HG03066 (cell line): ENCODE measurements around the gene SNED1.

Experiments
- ATAC-seq: cut with Tn5 transposase; IDR thresholded peaks from one replicate; pipeline ENCODE4 v1.9.1; 2021; ENCODE audit warnings: low read depth; ENCODE audit not compliant: unreplicated experiment

The SNED1 gene

DNA sequence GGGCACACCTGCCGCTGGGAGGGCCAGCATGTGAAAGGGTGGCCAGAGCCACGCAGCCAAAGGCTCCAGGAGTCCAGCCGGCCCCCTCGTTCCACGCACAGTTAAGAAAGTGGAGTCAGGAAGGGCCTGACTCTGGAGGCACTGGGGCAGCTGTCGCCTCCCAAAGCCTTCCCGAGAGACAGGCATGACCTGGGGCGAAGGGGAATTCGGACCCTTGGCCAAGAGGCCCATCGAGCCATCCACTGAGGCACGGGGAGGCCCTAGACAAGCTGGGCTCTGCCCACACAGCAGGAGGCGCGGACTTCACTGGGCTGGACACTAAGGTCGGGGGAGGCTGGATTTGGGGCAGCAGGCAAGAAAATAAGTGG is 38.5 kb upstream of the SNED1 start:
- ATAC-seq = no peak

DNA sequence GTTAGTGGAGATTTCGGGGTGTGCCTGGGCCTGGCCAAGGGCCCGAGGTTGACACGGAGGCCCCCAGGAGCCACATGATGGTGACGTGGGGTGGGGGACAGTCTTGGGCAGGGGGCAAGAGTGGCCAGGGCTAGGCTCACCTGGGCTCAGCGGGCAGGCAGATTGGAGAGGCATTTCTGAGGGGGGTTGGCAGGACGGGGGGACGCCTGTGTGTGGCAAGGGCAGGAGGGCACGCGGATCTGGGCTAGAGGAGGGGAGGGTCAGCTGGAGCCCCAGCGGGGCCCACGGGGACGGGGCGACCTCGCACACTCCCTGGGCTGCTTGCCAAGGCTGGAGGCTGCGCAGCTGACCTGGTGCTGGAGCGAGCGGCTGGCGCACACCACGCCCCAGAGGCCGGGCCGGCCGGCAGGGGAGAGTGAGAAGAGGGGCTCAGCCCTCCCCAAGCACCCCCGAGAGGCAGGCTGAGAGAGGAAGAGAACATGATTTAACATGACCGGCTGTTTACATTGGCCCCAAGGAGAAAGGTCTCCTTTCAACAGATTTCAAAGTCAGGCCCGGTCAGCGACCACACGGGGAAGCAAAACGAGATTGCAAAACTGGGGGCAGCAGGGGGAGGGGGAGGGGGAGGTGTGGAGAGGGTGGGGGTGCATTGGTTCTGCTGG is 38.0 kb upstream of the SNED1 start:
- ATAC-seq = no peak

DNA sequence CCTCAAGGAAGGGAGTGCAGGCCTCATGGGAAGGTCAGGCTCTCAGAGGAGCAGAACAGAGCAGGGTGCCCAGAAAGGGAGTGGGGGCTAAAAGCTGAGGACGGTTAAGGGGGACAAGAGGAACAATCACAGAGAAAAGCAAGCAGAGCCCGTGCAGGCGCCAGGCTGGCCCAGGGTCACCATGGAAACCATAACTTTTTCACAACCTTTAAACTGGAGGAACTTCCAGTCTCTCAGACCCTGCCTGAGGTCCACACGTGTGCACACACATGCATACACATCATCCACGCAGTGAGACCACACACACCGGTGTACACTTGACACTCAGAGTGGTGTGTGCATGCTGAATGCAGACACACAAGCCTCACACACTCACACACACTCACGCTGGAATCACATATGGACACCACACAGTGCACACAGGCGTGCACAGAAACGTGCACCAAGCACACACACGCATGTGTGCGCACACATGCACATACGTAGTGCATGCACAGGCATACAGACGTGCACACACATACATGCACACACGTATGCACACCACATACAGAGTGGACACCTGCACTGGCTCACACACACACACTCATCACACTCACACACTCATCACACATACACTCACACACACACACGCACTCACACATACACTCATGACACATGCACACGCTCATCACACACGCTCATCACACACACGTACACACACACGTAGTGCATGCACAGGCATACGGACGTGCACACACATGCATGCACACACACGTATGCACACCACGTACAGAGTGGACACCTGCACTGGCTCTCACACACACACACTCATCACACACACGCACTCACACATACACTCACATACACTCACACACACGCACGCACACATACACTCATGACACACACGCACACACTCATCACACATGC is 37.2 kb upstream of the SNED1 start:
- no peak for ATAC-seq

DNA sequence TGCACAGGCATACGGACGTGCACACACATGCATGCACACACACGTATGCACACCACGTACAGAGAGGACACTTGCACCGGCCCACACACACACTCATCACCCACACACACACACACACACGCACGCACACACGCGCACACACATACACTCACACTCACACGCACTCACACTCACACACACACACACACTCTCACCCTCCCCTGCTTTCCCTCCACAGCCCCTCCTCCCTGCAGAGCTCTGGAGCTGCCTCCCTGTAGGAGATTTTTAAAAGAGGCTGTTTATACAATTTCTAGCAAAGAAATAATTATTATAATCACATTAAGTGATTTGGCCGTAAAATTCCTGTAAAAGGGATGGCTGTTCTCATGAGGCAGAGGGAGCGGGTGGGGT is 36.5 kb upstream of the SNED1 start:
- ATAC-seq = no peak

DNA sequence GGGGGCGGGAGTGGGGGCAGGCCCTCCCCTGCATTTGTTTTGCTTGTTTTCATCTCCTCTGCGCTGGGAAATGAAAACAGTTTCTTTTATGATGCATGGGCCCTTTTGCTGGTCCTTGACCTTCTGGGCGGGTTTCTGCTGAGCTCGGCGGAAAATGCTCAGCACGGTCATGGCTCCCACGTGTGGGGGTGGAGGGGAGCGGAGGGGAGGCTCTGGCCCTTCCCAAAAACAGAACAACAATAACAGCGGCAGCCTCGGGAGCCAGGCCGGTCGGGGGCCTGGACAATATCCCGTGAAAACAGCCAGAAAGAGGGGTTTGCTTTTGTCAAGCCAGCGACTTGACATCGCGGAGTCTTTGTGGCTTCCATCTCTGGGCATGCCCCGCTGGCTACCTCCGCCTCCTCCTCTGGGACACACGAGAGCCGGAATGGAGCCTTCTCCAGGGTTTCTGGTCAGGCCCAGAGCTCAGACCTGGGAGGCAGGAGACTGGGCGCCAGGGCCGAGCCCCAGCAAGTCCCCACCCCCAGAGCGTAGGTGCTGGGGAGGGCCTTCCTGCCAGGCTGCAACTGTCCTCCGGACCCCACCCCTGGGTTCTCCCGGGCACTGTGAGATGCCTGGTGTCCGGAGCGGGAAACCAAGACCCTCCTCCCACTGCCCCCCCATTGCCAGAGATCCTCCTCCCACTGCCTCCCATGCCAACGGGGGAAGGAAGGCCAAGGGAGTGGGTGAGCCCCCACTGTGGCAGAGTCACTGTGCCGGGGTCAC is 35.9 kb upstream of the SNED1 start:
- no peak for ATAC-seq

DNA sequence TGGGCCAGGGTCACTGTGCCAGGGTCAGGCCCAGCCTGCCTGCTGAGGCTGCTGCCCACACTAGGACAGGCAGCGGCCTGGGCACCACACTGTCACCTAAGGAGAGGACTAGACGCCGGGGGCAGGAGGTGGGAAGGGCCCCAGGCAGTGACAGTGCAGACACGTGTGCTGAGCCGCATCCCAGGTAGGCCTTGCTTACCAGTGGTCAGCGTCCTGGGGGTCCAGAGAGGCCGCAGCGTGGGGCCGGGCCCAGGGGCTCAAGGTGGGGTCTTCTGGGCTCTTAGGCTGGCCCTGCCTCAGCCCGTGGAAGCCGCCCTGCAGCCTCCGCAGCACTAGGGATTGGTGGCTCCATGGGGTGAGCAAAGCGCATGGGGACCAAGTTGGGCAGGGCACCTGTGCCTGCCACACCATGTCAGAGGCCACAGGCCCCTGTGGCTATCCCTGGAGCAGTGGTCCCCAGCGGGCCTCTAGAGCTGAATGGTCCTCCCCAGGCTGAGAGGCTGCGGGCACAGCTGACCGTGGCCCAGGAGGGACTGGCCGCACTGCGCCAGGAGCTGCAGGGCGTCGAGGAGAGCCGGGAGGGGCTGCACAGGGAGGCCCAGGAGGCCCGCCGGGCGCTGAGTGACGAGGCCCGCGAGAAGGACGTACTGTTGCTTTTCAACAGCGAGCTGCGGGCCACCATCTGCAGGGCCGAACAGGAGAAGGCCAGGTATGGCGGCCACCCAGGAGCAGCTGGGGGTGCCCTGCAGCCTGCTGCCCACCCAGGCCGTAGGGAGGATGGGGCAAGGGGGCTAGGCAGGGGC is 35.2 kb upstream of the SNED1 start:
- no peak for ATAC-seq

DNA sequence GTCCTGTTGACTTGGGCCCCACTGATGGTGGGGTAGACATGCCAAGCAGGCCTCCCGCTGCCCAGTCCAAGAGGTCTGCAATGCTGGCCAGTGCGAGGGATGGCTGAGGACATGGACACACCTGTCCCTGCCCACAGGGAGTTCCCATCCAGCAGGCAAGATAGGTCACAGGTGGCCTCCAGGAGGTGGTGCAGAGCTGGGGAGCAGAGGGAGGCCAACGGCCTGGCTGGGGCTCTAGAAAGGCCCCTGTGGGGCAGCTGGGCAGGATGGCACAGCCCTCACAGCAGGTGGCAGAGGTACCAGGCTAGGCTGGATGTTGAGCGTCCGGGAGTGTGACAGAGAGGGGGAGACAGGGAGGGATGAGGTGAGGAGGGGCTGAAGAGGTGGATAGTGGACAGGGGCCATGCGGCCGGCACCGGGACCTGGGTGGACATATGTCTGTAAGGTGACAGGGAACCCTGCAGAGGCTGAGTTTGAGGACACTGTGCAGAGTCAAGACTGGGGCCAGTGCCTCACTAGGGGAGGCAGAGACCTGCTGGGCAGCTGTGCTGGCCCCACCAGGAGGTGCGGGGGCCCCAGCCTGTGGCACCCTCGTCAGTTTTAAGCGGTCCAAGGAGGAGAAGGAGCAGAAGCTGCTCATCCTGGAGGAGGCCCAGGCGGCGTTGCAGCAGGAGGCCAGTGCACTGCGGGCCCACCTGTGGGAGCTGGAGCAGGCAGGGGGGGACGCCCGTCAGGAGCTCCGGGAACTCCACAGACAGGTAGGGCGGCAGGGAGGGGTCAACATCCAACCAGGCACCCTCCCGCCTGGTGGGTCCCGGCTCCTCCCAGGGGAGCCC is 34.3 kb upstream of the SNED1 start:
- ATAC-seq = no peak

DNA sequence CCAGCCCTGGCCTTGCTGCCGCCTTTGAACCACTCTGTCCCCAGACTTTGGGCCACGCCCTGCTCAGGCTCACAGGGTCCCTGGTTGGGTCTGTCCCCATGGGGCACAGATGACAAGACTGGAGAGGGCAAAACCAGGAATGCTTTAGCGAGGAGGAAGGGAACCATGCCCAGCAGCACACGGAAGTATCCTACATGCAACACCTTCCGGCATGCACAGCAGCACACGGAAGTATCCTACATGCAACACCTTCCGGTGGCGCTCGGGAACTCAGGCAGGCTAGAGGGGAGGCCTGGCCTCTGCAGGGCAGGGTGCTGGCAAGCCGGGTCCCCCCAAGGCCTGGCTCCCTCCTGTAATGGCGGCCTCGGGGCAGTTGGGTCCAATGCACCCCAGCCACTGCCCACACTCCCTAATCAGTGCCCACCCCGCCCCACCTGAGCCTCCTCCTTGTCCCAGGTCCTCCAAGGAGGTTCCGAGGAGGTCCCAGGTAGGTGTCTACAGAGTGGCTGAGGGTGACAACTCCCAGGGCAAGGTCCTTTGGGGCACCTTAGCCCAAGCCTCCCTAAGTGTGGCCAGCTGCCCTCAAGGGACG is 33.6 kb upstream of the SNED1 start:
- ATAC-seq = no peak

DNA sequence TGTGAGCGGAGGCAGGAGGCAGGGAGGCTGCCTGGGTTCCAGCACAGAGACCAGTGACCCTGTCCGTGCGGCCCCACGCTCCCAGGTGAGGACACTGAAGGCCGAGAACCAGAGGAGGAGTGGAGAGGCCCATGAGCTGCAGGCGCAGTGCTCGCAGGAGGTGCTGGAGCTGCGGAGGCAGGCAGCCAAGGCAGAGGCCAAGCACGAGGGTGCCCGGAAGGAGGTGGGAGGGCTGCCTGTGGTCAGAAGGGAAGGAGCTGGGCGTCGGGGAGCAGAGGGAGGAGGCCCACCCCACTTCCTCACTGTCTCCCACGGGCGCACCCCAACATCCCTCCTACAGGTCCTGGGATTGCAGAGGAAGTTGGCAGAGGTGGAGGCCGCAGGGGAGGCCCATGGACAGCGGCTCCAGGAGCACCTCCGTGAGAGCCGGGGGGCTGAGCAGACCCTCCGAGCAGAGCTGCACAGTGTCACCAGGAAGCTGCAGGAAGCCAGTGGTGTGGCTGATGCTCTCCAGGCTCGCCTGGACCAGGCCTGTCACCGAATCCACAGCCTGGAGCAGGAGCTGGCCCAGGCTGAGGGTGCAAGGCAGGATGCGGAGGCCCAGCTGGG is 33.0 kb upstream of the SNED1 start:
- no peak for ATAC-seq

DNA sequence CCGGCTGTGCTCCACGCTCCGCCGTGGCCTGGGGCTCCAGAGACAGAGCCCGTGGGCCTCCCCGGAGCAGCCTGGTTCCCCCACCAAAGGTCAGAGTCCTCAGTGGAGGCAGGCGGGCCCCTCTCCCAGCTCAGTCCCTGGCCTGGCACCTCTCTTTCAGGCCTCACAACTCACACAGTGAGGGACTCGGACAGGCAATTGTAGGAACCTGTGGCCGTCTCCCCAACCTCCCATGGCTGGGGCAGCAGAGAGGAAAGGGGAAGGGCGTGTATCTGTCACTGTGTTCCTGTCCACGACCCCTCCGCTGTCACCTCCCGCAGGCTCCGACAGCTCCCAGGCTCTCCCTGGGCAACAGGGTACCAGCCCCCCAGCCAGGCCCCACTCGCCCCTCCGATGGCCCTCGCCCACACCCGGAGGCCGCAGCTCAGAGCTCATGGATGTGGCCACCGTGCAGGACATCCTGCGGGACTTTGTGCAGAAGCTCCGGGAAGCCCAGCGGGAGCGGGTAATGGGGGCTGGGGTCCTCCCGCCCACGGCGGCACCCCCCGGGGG is 32.4 kb upstream of the SNED1 start:
- ATAC-seq = no peak

DNA sequence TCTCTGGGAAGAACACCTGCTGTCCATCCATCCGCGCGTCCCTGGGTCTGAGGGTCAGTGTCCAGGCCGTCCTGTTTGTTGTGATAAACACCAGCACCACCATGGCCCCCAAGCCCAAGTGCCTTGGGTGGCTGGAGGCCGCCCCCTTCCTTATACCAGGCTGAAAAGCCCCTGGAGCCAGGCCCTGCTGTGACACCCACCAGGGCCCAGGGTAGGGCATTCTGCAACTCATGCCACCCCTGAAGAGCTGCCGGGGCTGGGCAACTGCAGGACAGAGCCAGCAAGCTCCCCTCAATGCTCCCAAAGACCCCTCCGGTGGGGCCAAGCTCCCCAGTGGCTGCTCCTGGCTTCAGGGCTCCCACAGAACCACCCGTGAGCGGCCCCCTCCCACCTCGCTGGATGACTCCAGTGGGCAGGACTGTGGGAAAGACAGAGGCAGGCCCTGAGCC is 31.9 kb upstream of the SNED1 start:
- no peak for ATAC-seq

DNA sequence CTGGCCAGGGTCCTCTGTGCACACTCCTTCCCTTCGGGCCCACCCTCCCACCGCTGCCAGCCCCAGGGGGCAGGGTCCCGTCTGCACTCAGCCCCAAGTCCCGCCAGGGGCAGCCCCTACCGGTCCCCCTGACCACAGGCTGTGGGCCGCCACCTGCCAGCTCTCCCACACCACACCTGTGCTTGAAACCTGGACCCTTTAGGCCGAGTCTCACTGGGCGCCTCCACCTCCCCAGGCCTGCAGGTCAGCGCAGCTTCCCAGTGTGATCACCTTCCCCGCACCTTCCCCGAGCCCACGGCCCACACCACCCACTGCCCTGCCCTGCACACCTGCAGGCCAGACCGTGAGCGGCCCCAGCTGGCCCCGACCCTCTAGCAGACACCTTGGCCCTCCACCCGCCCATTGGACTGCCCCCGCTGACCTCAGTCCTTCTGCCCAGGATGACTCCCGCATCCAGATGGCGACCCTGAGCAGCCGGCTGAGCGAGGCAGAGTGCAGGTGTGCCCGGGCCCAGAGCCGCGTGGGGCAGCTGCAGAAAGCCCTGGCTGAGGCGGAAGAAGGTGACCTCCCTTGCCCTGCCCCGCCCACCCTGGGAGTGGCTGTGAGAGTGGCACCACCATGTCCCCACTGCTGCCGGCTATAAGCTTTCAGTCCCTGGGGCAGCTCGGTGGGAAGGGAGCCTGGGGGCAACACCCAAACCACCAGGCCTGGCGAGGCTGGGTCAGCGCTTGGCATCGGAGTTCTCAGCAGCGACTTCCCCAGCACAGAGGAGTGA is 31.3 kb upstream of the SNED1 start:
- no peak for ATAC-seq

DNA sequence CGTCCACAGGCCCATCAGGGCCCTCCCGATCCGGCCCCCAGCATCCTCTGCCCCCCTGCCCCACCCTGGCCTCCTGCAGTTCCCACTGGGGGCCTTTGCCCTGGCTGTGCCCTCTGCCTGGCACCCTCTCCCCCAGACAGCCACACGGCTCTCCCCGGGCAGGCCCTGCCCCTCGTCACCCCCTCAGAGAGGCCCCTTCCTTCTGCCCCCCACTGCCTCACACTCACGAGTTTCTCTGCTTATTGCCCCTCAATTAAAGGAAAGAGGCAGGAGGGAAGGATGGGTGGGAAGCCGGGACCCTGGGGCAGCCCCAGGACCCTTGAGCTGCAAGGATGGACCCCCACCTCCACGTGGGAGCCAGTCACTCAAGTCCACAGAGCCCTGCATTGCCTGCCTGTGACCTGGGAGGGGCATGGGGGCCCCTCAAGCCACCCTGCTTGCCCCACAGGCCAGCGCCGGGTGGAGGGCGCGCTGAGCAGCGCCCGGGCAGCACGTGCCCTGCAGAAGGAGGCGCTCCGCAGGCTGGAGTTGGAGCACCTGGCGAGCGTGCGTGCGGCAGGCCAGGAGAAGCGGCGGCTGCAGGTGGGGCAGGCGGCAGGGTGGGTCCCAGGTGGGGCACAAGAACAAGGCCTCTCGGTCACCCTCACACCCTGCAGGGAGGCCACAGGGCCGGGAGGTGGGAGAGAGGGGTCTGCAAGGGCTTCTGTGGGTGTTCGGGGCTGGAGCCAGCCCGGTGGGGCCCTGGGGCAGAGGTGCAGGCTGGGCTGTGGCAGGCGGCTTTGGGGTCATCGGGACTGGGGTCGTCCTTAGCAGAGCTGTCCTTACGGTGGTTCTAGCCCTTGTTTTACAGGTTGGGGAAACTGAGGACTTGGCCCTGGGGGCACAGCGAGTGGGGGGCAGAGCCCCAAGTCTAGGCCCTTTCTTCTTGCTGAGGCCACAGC is 30.5 kb upstream of the SNED1 start:
- ATAC-seq = no peak

DNA sequence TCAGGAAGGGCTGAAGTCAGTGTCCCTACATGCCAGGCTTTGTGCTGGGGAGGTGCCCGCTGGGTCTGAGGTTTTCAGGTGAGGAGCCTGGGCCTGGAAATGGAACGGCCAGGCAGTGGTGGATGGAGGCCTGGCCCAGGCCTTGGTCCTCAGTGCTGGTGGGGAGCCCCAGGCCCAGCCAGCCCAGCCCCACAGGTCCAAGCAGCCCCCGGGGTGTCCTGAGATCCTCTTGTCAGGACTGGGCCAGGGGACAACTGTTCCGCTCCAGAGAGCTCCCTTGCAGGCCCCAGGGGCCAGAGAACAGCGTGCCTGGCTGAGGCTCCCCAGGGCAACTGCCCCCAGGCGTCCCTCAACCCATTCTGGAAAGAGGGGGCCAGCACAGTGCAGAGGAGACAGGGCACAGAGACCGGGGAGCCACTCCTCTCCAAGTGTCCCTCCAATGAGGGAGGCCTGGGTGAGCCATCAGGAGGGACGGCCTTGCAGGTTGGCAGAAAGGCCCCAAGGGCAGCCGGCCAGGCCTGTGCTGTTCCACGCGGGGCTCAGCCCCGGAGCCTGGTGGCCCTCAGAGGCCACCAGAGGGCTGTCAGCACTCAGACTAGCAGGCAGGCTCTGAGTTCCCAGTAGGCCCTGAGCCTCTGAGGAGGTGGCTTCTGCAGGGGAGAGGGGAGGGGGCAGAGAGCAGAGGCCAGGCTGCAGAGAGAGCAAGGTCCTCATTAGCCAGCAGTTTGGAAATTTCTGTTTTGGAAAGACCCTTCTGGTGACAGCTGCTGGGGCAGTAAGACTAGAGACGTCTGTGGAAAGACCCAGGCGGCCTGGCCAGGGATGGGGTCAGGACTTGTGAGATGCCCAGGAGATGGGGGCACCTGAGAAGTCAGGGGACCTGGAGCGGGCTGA is 29.4 kb upstream of the SNED1 start:
- ATAC-seq = no peak

DNA sequence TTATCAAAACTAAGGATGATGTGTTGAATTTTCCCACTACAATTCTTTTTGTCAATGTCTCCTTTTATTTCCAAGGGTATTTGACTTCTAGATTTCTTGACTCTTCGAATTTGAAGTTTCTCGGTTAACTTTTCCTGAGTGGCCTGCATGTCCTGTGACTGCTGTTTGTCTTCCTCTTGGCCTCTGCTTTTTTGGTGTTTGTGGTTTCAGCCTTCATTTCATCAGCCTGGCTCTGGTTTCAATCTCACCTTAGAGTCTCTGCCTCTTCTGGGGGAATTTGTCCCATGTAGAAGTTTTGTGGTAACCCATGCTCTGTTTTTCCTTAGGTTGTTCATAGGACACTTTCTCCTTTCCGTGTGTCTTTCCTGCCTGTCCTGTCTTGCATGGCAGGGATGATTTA is 28.3 kb upstream of the SNED1 start:
- ATAC-seq = no peak

DNA sequence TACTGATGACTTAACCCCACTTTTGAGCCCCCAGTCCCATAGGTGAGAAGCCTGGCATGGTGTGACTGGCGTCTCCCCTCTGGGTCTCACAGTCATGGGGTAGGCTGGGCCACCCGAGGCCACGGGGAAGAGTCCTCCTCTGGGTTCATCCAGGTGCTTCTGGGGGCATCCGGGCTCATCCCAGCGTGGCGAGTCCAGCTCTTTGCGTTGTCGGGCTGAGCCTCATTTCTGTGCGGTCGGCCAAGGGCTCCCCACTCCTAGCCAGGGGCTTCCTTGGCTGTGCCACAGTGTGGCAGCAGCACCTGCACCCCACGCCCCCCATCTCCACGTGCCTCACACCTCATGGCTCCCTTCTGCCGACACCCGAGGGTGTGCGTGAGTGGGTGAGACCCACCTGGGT is 27.6 kb upstream of the SNED1 start:
- no peak for ATAC-seq
